ENCODE results near the gene ZBTB38. TPM values are rescaled to one million over a fixed set of nuclear protein-coding genes. Genes with fewer than 3 reads are reported as not detected.

The ZBTB38 gene
- total RNA-seq, 2 donors from 2014 or later, result 27.3 to 28.2 TPM

DNA sequence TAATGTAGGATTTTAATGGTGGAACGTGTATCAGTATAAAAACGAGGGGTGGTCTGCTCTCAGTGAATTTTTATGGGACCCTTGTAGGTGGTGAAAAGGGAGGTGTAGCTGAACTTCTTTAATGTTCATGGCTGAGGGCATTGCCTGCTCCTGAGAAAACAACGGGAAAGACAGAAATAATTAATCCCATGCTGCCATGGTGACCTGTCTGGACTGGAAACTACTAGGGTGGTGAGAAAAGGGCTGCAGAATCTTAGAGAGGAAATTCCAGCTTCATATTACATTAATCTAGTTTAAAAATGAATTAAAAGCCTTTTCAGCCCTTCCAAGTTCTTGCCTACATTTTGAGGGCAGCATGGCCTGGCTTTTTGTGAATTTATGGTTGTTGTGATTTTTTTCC, 47.6 kb downstream of the ZBTB38 start:
- WGBS, 2 experiments (ENCODE audit: insufficient coverage in 1 of 2, insufficient read length in 1 of 2), result 88 to 93% methylated on average over 2 to 3 of the region's 3 CpGs
- Histone ChIP-seq H3K27me3 (ENCODE audit: control insufficient read depth, insufficient read depth, low read length, poor library complexity, severe bottlenecking) (no peaks in the 10 kb centered on the region), H3K4me1 (ENCODE audit: control insufficient read depth, insufficient read depth, low read length) (peaks cover 8% of the 10 kb centered on the region), H3K9ac (ENCODE audit: extremely low read depth, low read length, poor library complexity, severe bottlenecking) (no peak overlapping the region), H3K9me3 (ENCODE audit: control insufficient read depth, low read length) (no peaks in the 10 kb centered on the region), H3K36me3 (ENCODE audit: control insufficient read depth, insufficient read depth, low read length) (peaks cover 33% of the 10 kb centered on the region), H3K27ac (ENCODE audit: low read depth, low read length) (no peak overlapping the region), H3K4me3 (ENCODE audit: low read length) (no peak overlapping the region)
- H3K27ac Mint-ChIP-seq, result no peak overlapping the region
- no peak for DNase-seq
- no peak overlapping the region for H3K4me3 Mint-ChIP-seq
- no peak for TF ChIP-seq CTCF (conservative IDR thresholded peaks at IDR 0.05)
- H3K27me3 Mint-ChIP-seq (ENCODE audit: insufficient read depth), result peaks cover 2% of the 10 kb centered on the region
- H3K9me3 Mint-ChIP-seq, result no peaks in the 10 kb centered on the region
- peaks cover 29% of the 10 kb centered on the region for H3K4me1 Mint-ChIP-seq
- H3K36me3 Mint-ChIP-seq (ENCODE audit: low read depth), result peaks cover 43% of the 10 kb centered on the region

Other genes with a start within 250 kb of the ZBTB38 start
- 10 to 100 TPM; 37.7 to 53.6 TPM for gene PXYLP1, start 136.7 kb upstream of the ZBTB38 start, total RNA-seq
- 10 to 100 TPM; 20.5 to 25.0 TPM for gene RASA2, start 118.5 kb downstream of the ZBTB38 start, total RNA-seq

Measured in endodermal cell (in vitro differentiated cells).